NAMALWA (cell line): ENCODE data around the gene TSEN15.

ENCODE experiments used
- DNase-seq: peaks from one replicate; pipeline ENCODE4 v3.0.0-alpha.2; 2015; ENCODE audit warnings: low spot score

The TSEN15 gene

DNA sequence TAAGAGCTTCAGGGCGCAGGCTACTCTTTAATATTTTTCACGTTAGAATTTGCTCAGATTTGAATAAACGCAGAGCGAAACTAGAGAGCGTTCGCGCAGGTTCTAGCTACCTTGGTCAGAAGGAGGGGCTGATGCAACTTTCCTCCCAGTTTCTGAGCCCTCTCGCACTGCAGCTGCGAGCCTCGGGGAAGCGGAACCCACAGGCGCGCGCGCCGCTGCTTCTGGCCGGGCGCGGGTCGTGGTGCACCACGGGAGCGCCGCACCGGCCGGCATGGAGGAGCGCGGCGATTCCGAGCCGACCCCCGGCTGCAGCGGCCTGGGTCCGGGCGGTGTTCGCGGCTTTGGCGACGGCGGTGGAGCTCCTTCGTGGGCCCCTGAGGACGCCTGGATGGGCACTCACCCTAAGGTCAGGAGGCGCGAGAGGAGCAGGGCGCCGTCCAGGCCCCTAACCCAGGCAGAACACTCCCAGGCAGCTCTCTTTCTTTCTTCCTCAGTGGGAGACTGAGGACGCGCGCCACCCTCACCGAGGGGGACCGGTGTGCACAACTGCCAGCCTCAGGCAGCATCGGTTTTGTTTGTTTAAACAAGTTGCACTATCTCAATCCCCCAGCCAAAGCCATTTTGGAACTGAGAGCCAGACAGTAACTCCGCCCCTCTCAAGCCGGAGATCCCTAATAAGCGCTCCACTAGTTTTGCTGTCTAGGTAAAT, at the start of gene TSEN15:
Gene TSEN15, plus strand, starts transcription at position 246 of the 709 bp plus-strand sequence. Its CDS starts 26 bp downstream, at position 272.
- peak; percentile 91 for DNase-seq

DNA sequence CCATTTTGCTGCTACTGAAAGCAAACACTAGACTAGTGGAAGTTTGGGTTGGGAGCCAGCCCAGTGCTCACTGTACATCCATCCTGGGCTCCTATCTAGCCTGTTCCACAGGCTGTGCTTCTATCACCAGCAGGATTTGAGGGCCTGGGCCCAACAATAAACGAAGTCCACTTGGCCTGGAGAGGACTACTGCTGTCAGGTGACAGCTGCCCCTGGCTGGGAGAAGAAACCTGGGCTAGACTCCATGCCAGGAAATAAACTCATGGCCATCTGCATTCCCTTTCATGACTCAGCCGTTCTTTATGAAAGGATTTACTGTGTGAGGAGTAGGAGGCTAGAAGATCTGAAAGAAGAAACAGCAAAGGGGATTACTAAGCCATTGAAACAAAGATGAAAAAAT, 49.5 kb upstream of the TSEN15 start:
- DNase-seq, result no peak

GRCh38 chr1:184004935-184005334, 46.6 kb upstream of the TSEN15 start:
- no peak for DNase-seq

- no peak for DNase-seq
Observed at GRCh38 chr1:184005506-184005905, 46.0 kb upstream of the TSEN15 start.

GRCh38 chr1:184010788-184011187, 40.7 kb upstream of the TSEN15 start:
- DNase-seq, result no peak

DNA sequence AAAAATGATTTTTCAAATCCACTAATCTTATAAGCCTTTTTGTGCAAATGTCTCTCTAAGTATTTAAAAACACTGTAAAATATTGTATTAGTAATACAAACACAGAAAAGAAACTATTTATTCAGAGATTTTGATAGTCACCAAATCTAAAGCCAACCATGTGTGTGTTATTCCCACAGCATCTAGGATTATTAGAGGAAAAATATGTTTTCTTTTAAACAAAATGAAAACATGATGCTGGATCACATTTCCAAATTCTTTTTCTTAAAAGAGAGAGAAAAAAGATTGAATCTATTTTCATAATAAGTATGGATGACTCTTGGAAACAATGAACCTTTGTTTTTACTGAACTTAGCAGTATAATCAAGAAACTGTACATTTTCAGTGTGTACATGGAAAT, 39.3 kb upstream of the TSEN15 start:
- DNase-seq, result no peak

GRCh38 chr1:184014271-184014670, 37.3 kb upstream of the TSEN15 start:
- DNase-seq, result no peak

- DNase-seq, result no peak
Observed at GRCh38 chr1:184016169-184016568, 35.4 kb upstream of the TSEN15 start.

DNA sequence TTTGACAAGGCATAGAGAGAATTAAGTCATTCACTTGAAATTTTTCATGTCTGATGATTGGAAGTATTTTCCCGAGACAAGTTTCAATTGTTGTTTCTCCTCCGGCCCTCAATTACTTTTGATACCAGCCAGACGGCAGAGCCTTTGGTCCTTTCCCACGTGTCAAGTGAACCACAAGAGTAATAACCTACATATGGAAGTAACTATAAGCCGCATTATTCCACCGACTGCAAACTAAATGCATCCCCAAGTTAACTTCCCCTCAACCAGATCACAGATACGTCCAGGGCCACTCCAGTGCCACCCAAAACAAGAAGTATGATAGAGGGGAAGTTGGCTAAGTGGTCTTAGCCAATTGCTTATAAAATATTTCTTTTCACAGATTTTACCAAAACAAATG, 34.2 kb upstream of the TSEN15 start:
- no peak for DNase-seq

- no peak for DNase-seq
Observed at GRCh38 chr1:184018622-184019021, 32.9 kb upstream of the TSEN15 start.

DNA sequence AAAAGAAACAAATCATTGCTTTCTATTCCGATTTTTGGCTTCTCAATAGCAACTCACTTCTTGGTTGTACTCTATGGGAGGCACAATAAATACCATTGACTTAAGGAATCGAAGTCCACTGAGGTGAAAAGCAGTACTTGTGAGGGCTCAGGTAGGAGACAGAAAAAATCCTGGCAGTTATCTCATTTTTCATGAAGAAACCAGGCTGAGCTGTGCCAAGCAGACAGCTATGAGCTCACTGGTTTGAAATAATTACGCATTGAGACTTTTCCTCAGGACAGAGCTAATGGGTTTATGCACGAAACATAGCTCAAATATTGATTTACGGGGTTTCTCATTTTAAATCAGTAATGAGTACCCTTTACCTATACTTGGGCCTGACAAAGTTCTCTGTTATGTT, 32.5 kb upstream of the TSEN15 start:
- no peak for DNase-seq

GRCh38 chr1:184019506-184019905, 32.0 kb upstream of the TSEN15 start:
- DNase-seq, result no peak

- DNase-seq, result no peak
Observed at GRCh38 chr1:184020328-184020727, 31.2 kb upstream of the TSEN15 start.

DNA sequence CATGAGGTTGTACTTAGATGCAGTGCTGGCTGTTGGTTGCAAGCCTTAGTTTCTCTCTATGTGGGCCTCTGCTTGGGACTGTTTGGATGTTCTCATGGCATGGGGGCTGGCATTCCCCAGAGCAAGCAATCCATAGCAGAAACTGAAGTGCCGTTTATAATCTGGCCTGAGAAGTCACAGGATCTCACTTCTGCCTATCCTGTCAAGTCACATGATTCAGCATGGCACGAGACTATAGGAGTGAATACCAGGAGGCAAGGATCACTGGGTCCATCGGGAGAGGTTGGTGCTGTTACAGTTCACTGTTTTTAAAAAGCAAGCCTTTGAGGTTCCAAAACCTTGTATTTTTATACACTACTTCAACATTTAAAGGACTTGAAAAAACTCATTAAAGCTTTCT, 30.7 kb upstream of the TSEN15 start:
- no peak for DNase-seq

GRCh38 chr1:184021728-184022127, 29.8 kb upstream of the TSEN15 start:
- no peak for DNase-seq

DNA sequence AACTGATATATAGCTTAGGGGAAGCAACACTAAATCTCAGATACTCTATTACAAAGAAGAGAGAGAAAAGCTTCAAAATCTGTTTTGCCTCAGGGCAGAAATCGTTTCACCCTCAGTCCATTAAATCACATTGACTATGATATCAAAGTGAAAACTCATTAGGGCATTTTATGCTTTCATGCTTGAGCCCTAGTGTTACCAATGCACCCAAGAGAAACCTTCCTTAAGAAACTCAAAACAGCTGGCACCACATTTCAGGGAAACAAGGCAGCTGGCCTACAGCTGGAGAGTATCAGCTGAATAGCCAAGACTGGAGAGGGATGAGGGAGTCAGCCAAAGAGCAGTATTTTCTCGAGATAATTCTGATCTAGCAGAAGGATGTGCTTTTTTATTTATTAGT, 28.9 kb upstream of the TSEN15 start:
- DNase-seq, result no peak

- DNase-seq, result no peak
Observed at GRCh38 chr1:184023171-184023570, 28.4 kb upstream of the TSEN15 start.

DNA sequence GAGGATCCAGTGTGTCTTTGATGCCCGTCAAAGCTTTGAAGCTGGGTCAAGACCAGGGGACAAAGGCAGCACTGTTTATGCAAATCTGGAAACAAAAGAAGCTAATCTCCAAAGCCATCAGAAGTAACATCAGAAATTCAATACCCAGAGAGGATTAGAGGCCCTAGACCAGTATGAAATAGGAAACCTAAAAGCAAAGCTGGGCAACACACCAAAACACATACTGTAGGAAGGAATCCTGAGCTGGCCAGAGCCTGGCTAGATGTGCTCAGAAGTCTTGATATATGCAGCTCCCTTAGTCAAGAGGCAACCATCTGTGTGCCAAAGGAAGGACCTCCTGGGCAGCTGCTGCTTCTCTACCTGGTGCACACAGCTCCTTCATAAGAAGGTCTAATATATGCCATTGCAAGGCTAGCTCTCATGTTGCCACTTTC, 26.3 kb upstream of the TSEN15 start:
- no peak for DNase-seq

DNA sequence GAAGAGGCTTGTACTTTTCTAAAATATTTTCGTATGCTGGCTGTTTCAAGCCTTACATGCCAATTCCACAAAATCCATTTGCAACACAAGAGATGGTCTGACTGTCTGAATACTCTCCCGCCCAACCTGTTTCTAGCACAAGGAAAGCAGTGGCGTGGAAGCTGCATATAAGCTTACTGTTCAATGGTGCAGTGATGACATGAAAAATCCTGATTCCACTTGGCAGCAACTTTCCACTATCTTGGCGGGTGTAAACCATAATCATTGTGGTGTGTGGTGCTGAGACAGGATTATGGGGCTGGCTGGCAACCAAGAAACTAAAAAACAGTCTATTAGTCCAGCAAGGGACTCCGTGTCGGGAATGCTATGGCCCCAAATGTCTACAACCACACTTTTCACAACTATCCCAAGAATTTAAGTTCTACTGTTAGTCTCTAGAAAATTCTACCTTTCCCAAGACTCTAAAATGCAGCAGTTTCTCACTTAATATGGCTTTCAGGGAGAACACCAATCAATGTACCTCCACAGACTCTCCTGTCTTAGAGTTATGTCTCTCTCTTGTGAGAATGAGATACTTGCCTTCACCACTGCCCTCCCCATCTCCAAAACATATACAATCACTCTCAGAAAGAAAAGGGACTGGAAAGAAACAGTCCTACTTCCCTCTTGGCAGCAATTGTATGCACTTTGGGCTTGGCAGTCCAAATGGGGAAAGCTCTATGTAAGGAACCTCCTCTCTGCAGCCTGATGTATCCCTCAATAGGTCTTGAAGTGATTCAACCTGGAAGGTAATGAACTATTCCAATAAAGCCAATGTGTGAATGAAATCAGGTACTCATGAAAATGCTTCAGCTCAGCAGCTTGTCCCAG, 23.5 kb upstream of the TSEN15 start:
- DNase-seq, result no peak

- DNase-seq, result no peak
Observed at GRCh38 chr1:184028854-184029623, 22.5 kb upstream of the TSEN15 start.

GRCh38 chr1:184030433-184031091, 21.0 kb upstream of the TSEN15 start:
- DNase-seq, result no peak

GRCh38 chr1:184031092-184031408, 20.5 kb upstream of the TSEN15 start:
- no peak for DNase-seq
